ENCODE data around the gene ALB. TPM values are rescaled to one million over a fixed set of nuclear protein-coding genes. Genes with fewer than 3 reads are reported as not detected.
A peak's percentile ranks its signal among the peaks of the same experiment; 100 is the strongest.

The ALB gene
- total and polyA plus RNA-seq, 2 of the 8 experiments (the other 6 are each of a cell fraction or from before 2014, with no cell fraction given): 0.12 TPM; not detected in 1

DNA sequence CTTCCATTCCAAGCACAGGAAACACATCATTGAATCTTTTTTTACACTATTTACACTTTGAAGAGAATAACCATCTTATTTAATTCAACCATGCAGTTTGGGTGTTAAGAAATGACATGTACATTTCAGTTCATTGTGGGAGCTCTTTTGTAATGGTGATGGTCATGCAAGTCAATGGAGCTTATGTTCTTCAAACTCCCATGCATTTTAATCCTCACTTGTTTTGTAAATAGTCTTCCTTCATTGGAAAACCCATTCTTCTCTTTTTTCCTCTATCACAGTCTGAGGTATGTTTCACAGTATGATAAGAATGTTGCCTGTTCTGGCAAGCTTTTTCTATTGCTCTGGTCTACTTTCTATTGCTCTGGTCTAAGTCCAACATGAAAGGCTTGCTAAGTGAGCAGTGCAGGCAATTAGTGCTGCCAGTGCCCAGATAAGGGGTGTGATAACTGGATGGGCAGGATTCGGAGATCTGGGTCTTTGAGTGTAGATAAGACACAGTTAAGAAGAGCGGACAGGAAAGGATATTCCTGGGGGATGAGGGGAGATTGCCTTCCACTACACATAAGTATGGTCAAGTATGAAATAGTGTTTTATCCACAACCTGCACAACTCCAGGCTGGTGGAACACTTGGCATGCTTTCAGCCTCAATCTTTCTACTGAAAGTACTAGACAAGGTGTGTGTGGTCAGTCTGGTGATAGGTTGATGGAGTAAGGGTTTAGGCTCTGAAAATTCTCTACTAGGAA, 49.0 kb downstream of the ALB start:
- H3K14ac ChIP-seq (ENCODE audit: insufficient read length): no peak overlapping the region
- FAIRE-seq (peak; percentile 86), DNase-seq (ENCODE audit: low read depth in 1 of 2, low spot score in 2 of 2) (no peak)
- POLR2A ChIA-PET (ENCODE audit: partially characterized antibody): interaction anchor here (1.5 kb wide), 1 partner anchor 15 kb away, joined by 3 read pairs; no protein-coding TSS in a partner anchor
- H3K27ac ChIP-seq (ENCODE audit: low read depth, low read length): peak overlapping the region; percentile 43; the same call in 1 of the 2 replicates
- CTCF ChIA-PET (ENCODE audit: partially characterized antibody): interaction anchor here (0.8 to 1.5 kb wide), 2 partner anchors 18 to 19 kb away, joined by 3 to 4 read pairs; no protein-coding TSS in a partner anchor
- H3K4me2 ChIP-seq (ENCODE audit: insufficient read depth in 1 of 2, low read depth in 2 of 2, low read length in 2 of 2): peak overlapping the region; percentile 41 to 62
- H3K23me2 ChIP-seq (ENCODE audit: low read depth, low read length): no peaks in the 10 kb centered on the region
- H2BK5ac ChIP-seq (ENCODE audit: low read depth, low read length): peak overlapping the region; percentile 84; the same call in 1 of the 2 replicates
- H2BK12ac ChIP-seq (ENCODE audit: low read depth, low read length): 0 out of 2 replicates have a peak overlapping the region, but pooled peaks have one; percentile 69
- H3K36me3 ChIP-seq (ENCODE audit: control insufficient read depth in 2 of 4, insufficient read depth in 4 of 4, low read length in 3 of 4): peaks cover 0 to 2% (median 0%) of the 10 kb centered on the region in 4 experiments; a peak in 2 of 8 replicates
- H2AK5ac ChIP-seq (ENCODE audit: low read depth, low read length): peak overlapping the region; percentile 79; the same call in 1 of the 2 replicates
- H3K56ac ChIP-seq (replicated peaks; ENCODE audit: insufficient read length, low read depth, low read length): no peak overlapping the region
- H4K20me1 ChIP-seq (replicated peaks in 1 of 2; ENCODE audit: control insufficient read depth in 1 of 2, insufficient read depth in 2 of 2, low read length in 2 of 2): no peaks in the 10 kb centered on the region
- H3K27me3 ChIP-seq (replicated peaks in 1 of 4; ENCODE audit: control insufficient read depth in 3 of 4, extremely low read depth in 1 of 4, insufficient read depth in 3 of 4, low read length in 3 of 4): no peaks in the 10 kb centered on the region
- H2BK20ac ChIP-seq (ENCODE audit: low read length): 0 out of 2 replicates have a peak overlapping the region, but pooled peaks have one; percentile 2
- peaks cover 5 to 25% (median 14%) of the 10 kb centered on the region in 4 experiments for H3K4me1 ChIP-seq (replicated peaks in 1 of 4; ENCODE audit: control insufficient read depth in 3 of 4, insufficient read depth in 4 of 4, low read length in 3 of 4)
- H3K4me3 ChIP-seq (ENCODE audit: extremely low read depth in 1 of 4, insufficient read depth in 2 of 4, low read depth in 3 of 4, low read length in 4 of 4): peak overlapping the region in 1 of 4 experiments; percentile 13; a peak in 1 of 8 replicates
- no peak overlapping the region for H3K23ac ChIP-seq (ENCODE audit: insufficient read length)
- WGBS, 2 experiments (ENCODE audit: extremely low coverage in 1 of 2, insufficient coverage in 1 of 2, insufficient read length in 1 of 2, insufficient replicate concordance in 2 of 2, low coverage in 1 of 2, low lambda C conversion rate in 2 of 2, missing lambda C conversion rate in 1 of 2): 59% methylated on average over 2 of the region's 2 CpGs; no CpG with 5 or more reads in 1 of the 2 experiments
- H3K79me1 ChIP-seq (ENCODE audit: low read depth, low read length): no peaks in the 10 kb centered on the region
- no peak overlapping the region for H4K8ac ChIP-seq (ENCODE audit: extremely low read depth, insufficient read depth, low read length)
- no peak overlapping the region for H3K9ac ChIP-seq (replicated peaks in 1 of 4; ENCODE audit: extremely low read depth in 1 of 4, low read depth in 3 of 4, low read length in 3 of 4)
- no peaks in the 10 kb centered on the region for H3K9me3 ChIP-seq (ENCODE audit: insufficient read depth in 2 of 2, low read depth in 1 of 2, low read length in 1 of 2)
- peak overlapping the region; percentile 1; the same call in 1 of the 2 replicates for H3K18ac ChIP-seq (ENCODE audit: extremely low read depth, low read length)
- peak overlapping the region; percentile 12 for H4K5ac ChIP-seq (ENCODE audit: insufficient read length, low read depth, low read length)
- H4K91ac ChIP-seq (replicated peaks; ENCODE audit: insufficient read length, low read length): peak overlapping the region; percentile 87
- H3K79me2 ChIP-seq (ENCODE audit: control insufficient read depth in 1 of 2, insufficient read depth in 2 of 2, low read length in 2 of 2): no peaks in the 10 kb centered on the region
- no peak overlapping the region for H2AFZ ChIP-seq (ENCODE audit: low read length)
- no peak overlapping the region for H3K4ac ChIP-seq (replicated peaks; ENCODE audit: insufficient read length, low read depth, low read length)
- H2BK15ac ChIP-seq (ENCODE audit: low read length): no peak overlapping the region
- peak overlapping the region; percentile 59 for H2BK120ac ChIP-seq (replicated peaks; ENCODE audit: low read depth, low read length)
- TF ChIP-seq ATF2 (IDR thresholded peaks at IDR 0.05; ENCODE audit: low read length) (no peak), MAX (IDR thresholded peaks at IDR 0.05) (no peak), HDAC6 (IDR thresholded peaks at IDR 0.05; ENCODE audit: low read depth, low read length) (no peak), RBBP5 (IDR thresholded peaks at IDR 0.05; ENCODE audit: borderline replicate concordance, low read depth, low read length) (no peak), CBX8 (IDR thresholded peaks at IDR 0.05; ENCODE audit: borderline replicate concordance, low read depth, low read length) (no peak), EZH2 (IDR thresholded peaks at IDR 0.05; ENCODE audit: low read depth, low read length, severe bottlenecking) (no peak), TEAD4 (IDR thresholded peaks at IDR 0.05; ENCODE audit: low read depth, low read length) (peak; percentile 63), E2F6 (IDR thresholded peaks at IDR 0.05) (no peak)

Measured in H1 (cell line).